GM12878 (cell line): Measurements from ENCODE around the gene MYO3B.

Experiments
- ATF2 ChIP-seq: IDR thresholded peaks from 2 replicates; pipeline ENCODE4 v1.6.1; 2012; ENCODE audit warnings: low read length, inconsistent platforms
- CTCF ChIP-seq, 3 experiments: IDR thresholded peaks in 2 of 3; conservative IDR thresholded peaks in 1 of 3; 2 replicates each; pipeline ENCODE4 v1.5.1; 2011; ENCODE audit warnings: low read depth in 3 of 3, low read length in 3 of 3, mild to moderate bottlenecking in 3 of 3, control low read depth in 2 of 3, moderate library complexity in 2 of 3, inconsistent platforms in 1 of 3, mixed read lengths in 1 of 3; ENCODE audit not compliant: control insufficient read depth in 2 of 3, insufficient read depth in 1 of 3; ENCODE audit errors: extremely low read depth in 1 of 3
- EZH2 ChIP-seq: IDR thresholded peaks from 2 replicates; pipeline ENCODE4 v1.6.1; 2012; ENCODE audit warnings: low read depth, mild to moderate bottlenecking, control low read depth, inconsistent platforms, low read length, borderline replicate concordance; ENCODE audit not compliant: control insufficient read depth
- FOXM1 ChIP-seq: IDR thresholded peaks from 2 replicates; pipeline ENCODE4 v1.6.1; 2012; ENCODE audit warnings: low read depth, mild to moderate bottlenecking, inconsistent platforms, low read length, moderate library complexity
- NR2C2 ChIP-seq: IDR thresholded peaks from 2 replicates; pipeline ENCODE4 v1.6.1; 2011; ENCODE audit warnings: borderline replicate concordance, low read depth; ENCODE audit not compliant: control insufficient read depth, insufficient read length
- POLR2A ChIP-seq: IDR thresholded peaks from 2 replicates; pipeline ENCODE4 v1.6.1; 2011; ENCODE audit warnings: low read depth, mild to moderate bottlenecking, low read length
- SPI1 ChIP-seq: IDR thresholded peaks from 2 replicates; pipeline ENCODE4 v1.6.1; 2011; ENCODE audit warnings: low read depth, mild to moderate bottlenecking, low read length, moderate library complexity, borderline replicate concordance; ENCODE audit not compliant: insufficient read depth

GRCh38 chr2:170148161-170148560 is 29.8 kb upstream of the MYO3B start:
- TF ChIP-seq CTCF (IDR thresholded peaks at IDR 0.05 in 2 of 3, conservative IDR thresholded peaks at IDR 0.05 in 1 of 3; ENCODE audit: control insufficient read depth in 2 of 3, extremely low read depth in 1 of 3, insufficient read depth in 1 of 3, low read depth in 3 of 3, low read length in 3 of 3) (no peak), NR2C2 (no peak), ATF2 (no peak), POLR2A (no peak), SPI1 (no peak), FOXM1 (no peak), EZH2 (no peak)
